Lower leg skin (tissue), 4 donors: Measurements from ENCODE around the gene SHROOM3. TPM values are rescaled to one million over a fixed set of nuclear protein-coding genes. Genes with fewer than 3 reads are reported as not detected.

Source experiments
- DNase-seq, 2 donors: peaks; one replicate each; pipeline ENCODE4 v3.0.0-alpha.2; 2019; ENCODE audit warnings: low spot score in 2 of 2
- H3K4me3 ChIP-seq: fragments of 200-600 bp; sonication (generic); 2 replicates; pipeline ENCODE4 v1.5.1; 2017; ENCODE audit warnings: mild to moderate bottlenecking, low read depth; ENCODE audit not compliant: poor library complexity, severe bottlenecking
- POLR2A ChIP-seq, 2 donors: fragments of 450-650 bp; IDR thresholded peaks; one replicate each; pipeline ENCODE4 v1.6.1; 2016 to 2017; ENCODE audit warnings: antibody characterized with exemption in 2 of 2, mild to moderate bottlenecking in 1 of 2, moderate library complexity in 1 of 2
- WGBS, 2 donors: methylation state at CpG; one replicate each; pipeline ENCODE4 v1.1.5; 2018; 5-methylcytosine and 5-hydroxymethylcytosine counted together
- intact Hi-C: fragments of 100-400 bp; cut with DNase I; formaldehyde crosslinking; loops from one replicate; pipeline ENCODE4 v1.15.0; 2023; ENCODE audit warnings: low total_unique reads
- total RNA-seq, 4 donors: library from RNA; depleted of rRNA; stranded (reverse); fragments of >200 nt; gene quantifications; one replicate each; pipeline ENCODE4 v1.1.0, GENCODE V29; 2016
- TF ChIP-seq, protein P1 (sequence below), 3 donors: fragments of 450-650 bp; IDR thresholded peaks; one replicate each; pipeline ENCODE4 v1.5.1; 2016; ENCODE audit warnings: antibody characterized with exemption in 3 of 3, mild to moderate bottlenecking in 3 of 3, moderate library complexity in 2 of 3

Gene SHROOM3
- total RNA-seq, 4 donors from 2014 or later: 37.7 to 88.8 (median 44.0) TPM

- WGBS, 2 donors: 92 to 95% methylated on average over 4 of the region's 4 CpGs
Observed at GRCh38 chr4:76576824-76577223, 141.8 kb downstream of the SHROOM3 start.

GRCh38 chr4:76578002-76578560 lies 143.1 kb downstream of the SHROOM3 start:
- intact Hi-C loops: no loop called here
- 64 to 69% methylated on average over 2 of the region's 2 CpGs for WGBS, 2 donors
- no peak for TF ChIP-seq POLR2A (IDR thresholded peaks at IDR 0.05)
- TF ChIP-seq, protein P1, sequence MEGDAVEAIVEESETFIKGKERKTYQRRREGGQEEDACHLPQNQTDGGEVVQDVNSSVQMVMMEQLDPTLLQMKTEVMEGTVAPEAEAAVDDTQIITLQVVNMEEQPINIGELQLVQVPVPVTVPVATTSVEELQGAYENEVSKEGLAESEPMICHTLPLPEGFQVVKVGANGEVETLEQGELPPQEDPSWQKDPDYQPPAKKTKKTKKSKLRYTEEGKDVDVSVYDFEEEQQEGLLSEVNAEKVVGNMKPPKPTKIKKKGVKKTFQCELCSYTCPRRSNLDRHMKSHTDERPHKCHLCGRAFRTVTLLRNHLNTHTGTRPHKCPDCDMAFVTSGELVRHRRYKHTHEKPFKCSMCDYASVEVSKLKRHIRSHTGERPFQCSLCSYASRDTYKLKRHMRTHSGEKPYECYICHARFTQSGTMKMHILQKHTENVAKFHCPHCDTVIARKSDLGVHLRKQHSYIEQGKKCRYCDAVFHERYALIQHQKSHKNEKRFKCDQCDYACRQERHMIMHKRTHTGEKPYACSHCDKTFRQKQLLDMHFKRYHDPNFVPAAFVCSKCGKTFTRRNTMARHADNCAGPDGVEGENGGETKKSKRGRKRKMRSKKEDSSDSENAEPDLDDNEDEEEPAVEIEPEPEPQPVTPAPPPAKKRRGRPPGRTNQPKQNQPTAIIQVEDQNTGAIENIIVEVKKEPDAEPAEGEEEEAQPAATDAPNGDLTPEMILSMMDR (IDR thresholded peaks at IDR 0.05): no peak

More at GRCh38 chr4:76576824-76577223, 141.8 kb downstream of the SHROOM3 start:
- H3K4me3 ChIP-seq: no peak overlapping the region
- intact Hi-C loops: no loop called here
- TF ChIP-seq, protein P1 (IDR thresholded peaks at IDR 0.05): no peak
- no peak for TF ChIP-seq POLR2A (IDR thresholded peaks at IDR 0.05)
- no peak for DNase-seq

DNA sequence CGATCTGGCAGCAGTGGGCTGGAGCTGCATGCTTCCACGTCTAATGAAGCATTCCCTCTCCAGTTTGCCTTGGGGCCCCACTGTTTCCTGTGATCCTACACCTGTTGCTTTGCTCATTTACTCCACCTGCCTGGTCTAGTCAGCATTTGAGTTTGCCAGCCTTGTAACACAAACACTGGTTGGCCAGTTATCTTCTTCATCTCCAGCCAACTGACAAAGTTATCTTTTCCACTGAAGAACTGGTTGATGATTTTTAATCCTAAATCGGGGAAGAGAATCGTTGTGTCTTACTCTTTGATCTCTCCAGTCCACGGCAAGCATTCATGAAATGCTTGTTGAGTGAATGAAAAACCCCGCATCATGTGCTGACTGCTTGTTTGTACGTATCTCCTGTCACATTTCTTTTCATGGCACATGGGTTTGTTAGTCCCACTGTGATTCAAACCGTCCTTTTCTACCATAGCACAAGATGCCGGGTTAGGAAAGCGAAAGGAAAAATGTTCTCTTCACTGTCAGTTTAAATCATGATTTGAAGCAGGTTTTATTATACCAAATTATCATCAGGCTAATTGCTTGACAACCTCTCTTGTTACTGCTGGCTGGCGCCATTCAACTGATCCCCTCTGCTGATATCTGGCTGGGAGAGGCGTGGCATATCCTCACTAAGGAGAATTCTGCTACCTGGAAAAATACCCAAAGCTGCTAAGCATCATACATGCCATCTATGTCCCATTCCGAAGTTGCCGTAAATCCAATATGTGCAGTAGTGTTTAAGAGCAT lies 144.8 kb downstream of the SHROOM3 start:
- intact Hi-C loops: no loop called here
- no peak overlapping the region for H3K4me3 ChIP-seq
- DNase-seq: no peak
- TF ChIP-seq POLR2A (IDR thresholded peaks at IDR 0.05): no peak
- TF ChIP-seq, protein P1 (IDR thresholded peaks at IDR 0.05): no peak
- WGBS, 2 donors: 45 to 49% methylated on average over 14 of the region's 14 CpGs

More at GRCh38 chr4:76578002-76578560, 143.1 kb downstream of the SHROOM3 start:
- H3K4me3 ChIP-seq: no peak overlapping the region
- no peak for DNase-seq

- no peak for TF ChIP-seq POLR2A (IDR thresholded peaks at IDR 0.05)
- WGBS, 2 donors: 83 to 84% methylated on average over 4 of the region's 4 CpGs
- H3K4me3 ChIP-seq: no peak overlapping the region
- intact Hi-C loops: no loop called here
- DNase-seq: no peak
Observed at GRCh38 chr4:76581077-76581962, 146.3 kb downstream of the SHROOM3 start.

- H3K4me3 ChIP-seq: no peak overlapping the region
- no peak for DNase-seq
- 70 to 85% methylated on average over 2 of the region's 2 CpGs for WGBS, 2 donors
- no peak for TF ChIP-seq POLR2A (IDR thresholded peaks at IDR 0.05)
- TF ChIP-seq, protein P1 (IDR thresholded peaks at IDR 0.05): no peak
- intact Hi-C loops: no loop called here
Observed at GRCh38 chr4:76582074-76582816, 147.2 kb downstream of the SHROOM3 start.
